ENCODE results near the gene TRIM60.
"Not testable (repeated sequence)": the region's sequence is repeated elsewhere in the genome, so short reads cannot be mapped to it uniquely, and the experiment has no call there.

DNA sequence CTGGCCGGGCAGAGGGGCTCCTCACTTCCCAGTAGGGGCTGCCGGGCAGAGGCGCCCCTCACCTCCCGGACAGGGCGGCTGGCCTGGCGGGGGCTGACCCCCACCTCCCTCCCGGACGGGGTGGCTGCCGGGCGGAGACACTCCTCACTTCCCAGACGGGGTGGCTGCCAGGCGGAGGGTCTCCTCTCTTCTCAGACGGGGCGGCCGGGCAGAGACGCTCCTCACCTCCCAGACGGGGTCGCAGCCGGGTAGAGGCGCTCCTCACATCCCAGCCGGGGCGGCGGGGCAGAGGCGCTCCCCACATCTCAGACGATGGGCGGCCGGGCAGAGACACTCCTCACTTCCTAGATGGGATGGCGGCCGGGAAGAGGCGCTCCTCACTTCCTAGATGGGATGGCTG lies 11.8 kb upstream of the TRIM60 start:
- TF ChIP-seq CTCF (IDR thresholded peaks at IDR 0.05); POLR2A (IDR thresholded peaks at IDR 0.05); POLR2AphosphoS5 (IDR thresholded peaks at IDR 0.05); EP300 (IDR thresholded peaks at IDR 0.05; ENCODE audit: low read depth): not testable (repeated sequence)
